Measurements from ENCODE around the gene BID. TPM values are rescaled to one million over a fixed set of nuclear protein-coding genes. Genes with fewer than 3 reads are reported as not detected.
"Not testable (repeated sequence)": the region's sequence is repeated elsewhere in the genome, so short reads cannot be mapped to it uniquely, and the experiment has no call there.

BID gene
- total RNA-seq, 4 donors from 2014 or later: 5.1 to 23.7 (median 9.8) TPM

- no peaks in the 10 kb centered on the region for H3K27me3 ChIP-seq
- TF ChIP-seq POLR2A (IDR thresholded peaks at IDR 0.05) (no peak), CTCF (IDR thresholded peaks at IDR 0.05 in 4 of 5, conservative IDR thresholded peaks at IDR 0.05 in 1 of 5) (no peak)
- no peak for DNase-seq
- no peak overlapping the region for H3K27ac ChIP-seq
- peaks cover 0 to 37% of the 10 kb centered on the region in 2 donors for H3K36me3 ChIP-seq
- in situ Hi-C loops (cut with MboI; ENCODE audit: low sequenced_read_pairs in 4 of 4): no loop called here
- H3K9me3 ChIP-seq: no peaks in the 10 kb centered on the region
- no peak for ATAC-seq
- no peaks in the 10 kb centered on the region for H3K4me1 ChIP-seq
- intact Hi-C loops (cut with DNase I; ENCODE audit: low total_unique reads): no loop called here
- no peak overlapping the region for H3K4me3 ChIP-seq
Measured at GRCh38 chr22:17700778-17701177, 73.5 kb downstream of the BID start.

GRCh38 chr22:17699696-17700340 lies 74.5 kb downstream of the BID start:
- no peaks in the 10 kb centered on the region for H3K9me3 ChIP-seq
- in situ Hi-C loops (cut with MboI; ENCODE audit: low sequenced_read_pairs in 4 of 4): no loop called here
- intact Hi-C loops (cut with DNase I; ENCODE audit: low total_unique reads): no loop called here
- no peaks in the 10 kb centered on the region for H3K27me3 ChIP-seq
- H3K4me3 ChIP-seq: no peak overlapping the region
- no peak for ATAC-seq
- DNase-seq: no peak
- no peak overlapping the region for H3K27ac ChIP-seq
- peaks cover 0 to 38% of the 10 kb centered on the region in 2 donors for H3K36me3 ChIP-seq
- TF ChIP-seq CTCF (IDR thresholded peaks at IDR 0.05 in 4 of 5, conservative IDR thresholded peaks at IDR 0.05 in 1 of 5): no peak
- no peaks in the 10 kb centered on the region for H3K4me1 ChIP-seq

GRCh38 chr22:17698948-17699347 lies 75.3 kb downstream of the BID start:
- intact Hi-C loops (cut with DNase I; ENCODE audit: low total_unique reads) (no loop called here), in situ Hi-C loops (cut with MboI; ENCODE audit: low sequenced_read_pairs in 4 of 4) (no loop called here)
- Histone ChIP-seq H3K27ac (no peak overlapping the region), H3K9me3 (no peaks in the 10 kb centered on the region), H3K4me1 (no peaks in the 10 kb centered on the region), H3K27me3 (no peaks in the 10 kb centered on the region), H3K36me3 (peaks cover 0 to 34% of the 10 kb centered on the region in 2 donors), H3K4me3 (no peak overlapping the region)
- TF ChIP-seq POLR2A (IDR thresholded peaks at IDR 0.05) (no peak), CTCF (IDR thresholded peaks at IDR 0.05 in 4 of 5, conservative IDR thresholded peaks at IDR 0.05 in 1 of 5) (no peak)
- no peak for DNase-seq
- ATAC-seq: no peak

- DNase-seq; intact Hi-C loops (cut with DNase I; ENCODE audit: low total_unique reads); H3K27me3 ChIP-seq; H3K27ac ChIP-seq; H3K9me3 ChIP-seq; ATAC-seq; H3K4me1 ChIP-seq; in situ Hi-C loops (cut with MboI; ENCODE audit: low sequenced_read_pairs in 4 of 4); H3K4me3 ChIP-seq: not testable (repeated sequence)
- H3K36me3 ChIP-seq: peaks cover 0 to 28% of the 10 kb centered on the region in 2 donors
Measured at GRCh38 chr22:17698276-17698675, 76.0 kb downstream of the BID start.

- H3K4me3 ChIP-seq; DNase-seq; intact Hi-C loops (cut with DNase I; ENCODE audit: low total_unique reads); H3K4me1 ChIP-seq; H3K27me3 ChIP-seq; H3K27ac ChIP-seq; ATAC-seq; H3K9me3 ChIP-seq; in situ Hi-C loops (cut with MboI; ENCODE audit: low sequenced_read_pairs in 4 of 4): not testable (repeated sequence)
- peaks cover 0 to 18% of the 10 kb centered on the region in 2 donors for H3K36me3 ChIP-seq
Measured at GRCh38 chr22:17697196-17697595, 77.1 kb downstream of the BID start.

GRCh38 chr22:17695986-17696385 lies 78.3 kb downstream of the BID start:
- H3K9me3 ChIP-seq: no peaks in the 10 kb centered on the region
- H3K27ac ChIP-seq: no peak overlapping the region
- no peak for ATAC-seq
- no peak for DNase-seq
- peaks cover 0 to 14% of the 10 kb centered on the region in 2 donors for H3K36me3 ChIP-seq
- H3K27me3 ChIP-seq: no peaks in the 10 kb centered on the region
- no peak for TF ChIP-seq CTCF (IDR thresholded peaks at IDR 0.05 in 4 of 5, conservative IDR thresholded peaks at IDR 0.05 in 1 of 5)
- TF ChIP-seq POLR2A (IDR thresholded peaks at IDR 0.05): no peak
- H3K4me3 ChIP-seq: no peak overlapping the region
- in situ Hi-C loops (cut with MboI; ENCODE audit: low sequenced_read_pairs in 4 of 4) (no loop called here), intact Hi-C loops (cut with DNase I; ENCODE audit: low total_unique reads) (no loop called here)
- H3K4me1 ChIP-seq: no peaks in the 10 kb centered on the region

All from gastrocnemius medialis (tissue), 4 donors.